K562 (cell line): ENCODE data around the gene RAP2B.

Experiments used
- FIP1L1 ChIP-seq: fragments of 200-400 bp; formaldehyde crosslinking; IDR thresholded peaks from 2 replicates; pipeline ENCODE4 v1.6.1; 2018; ENCODE audit warnings: mild to moderate bottlenecking, low read depth, low read length; ENCODE audit not compliant: poor library complexity, severe bottlenecking
- FOXK1 ChIP-seq: sonication (generic); formaldehyde crosslinking; IDR thresholded peaks from 2 replicates; pipeline ENCODE4 v1.8.0; 2022; ENCODE audit warnings: missing genetic modification reagents, mild to moderate bottlenecking, borderline replicate concordance
- HNRNPL ChIP-seq: fragments of 200-400 bp; formaldehyde crosslinking; IDR thresholded peaks from 2 replicates; pipeline ENCODE4 v1.6.1; 2017; ENCODE audit warnings: low read depth, mild to moderate bottlenecking, low read length
- JUNB ChIP-seq: fragments of 450-650 bp; formaldehyde crosslinking; conservative IDR thresholded peaks from 2 replicates; pipeline ENCODE4 v1.4.0; 2020; ENCODE audit warnings: mild to moderate bottlenecking
- POLR2A ChIP-seq: fragments of 450-650 bp; conservative IDR thresholded peaks from 2 replicates; pipeline ENCODE4 v1.6.1; 2016
- RBM34 ChIP-seq: fragments of 200-400 bp; formaldehyde crosslinking; IDR thresholded peaks from 2 replicates; pipeline ENCODE4 v1.6.1; 2018; ENCODE audit warnings: low read length, borderline replicate concordance; ENCODE audit not compliant: insufficient read depth
- SPI1 ChIP-seq: IDR thresholded peaks from 2 replicates; pipeline ENCODE4 v1.6.1; 2011; ENCODE audit warnings: low read depth, low read length, control low read depth, borderline replicate concordance
- TEAD2 ChIP-seq: fragments of 450-650 bp; IDR thresholded peaks from 2 replicates; pipeline ENCODE4 v1.6.1; 2016; ENCODE audit warnings: missing genetic modification characterization, control low read depth, missing compliant biosample characterization
- ZFPM2 ChIP-seq: fragments of 250-450 bp; sonication (Bioruptor Pico); IDR thresholded peaks from 2 replicates; pipeline ENCODE4 v1.5.1; 2022; ENCODE audit warnings: mild to moderate bottlenecking
- ZNF263 ChIP-seq: sonication (generic); formaldehyde crosslinking; IDR thresholded peaks from 2 replicates; pipeline ENCODE4 v1.8.0; 2022; ENCODE audit warnings: mild to moderate bottlenecking, missing genetic modification reagents, borderline replicate concordance
- TF ChIP-seq, protein P1 (sequence below): sonication (generic); formaldehyde crosslinking; IDR thresholded peaks from 2 replicates; pipeline ENCODE4 v1.8.0; 2022; ENCODE audit warnings: mild to moderate bottlenecking, missing genetic modification reagents, borderline replicate concordance
- TF ChIP-seq, protein P2 (sequence below), 3 experiments: IDR thresholded peaks in 2 of 3; conservative IDR thresholded peaks in 1 of 3; 2 replicates each; pipeline ENCODE4 v1.5.1; 2011 to 2012; ENCODE audit warnings: low read length in 3 of 3, mild to moderate bottlenecking in 3 of 3, control low read depth in 2 of 3, improper control_type of control experiment in 1 of 3, inconsistent platforms in 1 of 3, low read depth in 1 of 3, mixed read lengths in 1 of 3, moderate library complexity in 1 of 3; ENCODE audit not compliant: insufficient read depth in 2 of 3
- TF ChIP-seq, protein P3 (sequence below): sonication (generic); formaldehyde crosslinking; IDR thresholded peaks from 2 replicates; pipeline ENCODE4 v1.8.1; 2023; ENCODE audit warnings: mild to moderate bottlenecking, missing genetic modification reagents
- TF ChIP-seq, protein P4 (sequence below): fragments of 450-650 bp; IDR thresholded peaks from 2 replicates; pipeline ENCODE4 v1.6.1; 2016; ENCODE audit warnings: antibody characterized with exemption

DNA sequence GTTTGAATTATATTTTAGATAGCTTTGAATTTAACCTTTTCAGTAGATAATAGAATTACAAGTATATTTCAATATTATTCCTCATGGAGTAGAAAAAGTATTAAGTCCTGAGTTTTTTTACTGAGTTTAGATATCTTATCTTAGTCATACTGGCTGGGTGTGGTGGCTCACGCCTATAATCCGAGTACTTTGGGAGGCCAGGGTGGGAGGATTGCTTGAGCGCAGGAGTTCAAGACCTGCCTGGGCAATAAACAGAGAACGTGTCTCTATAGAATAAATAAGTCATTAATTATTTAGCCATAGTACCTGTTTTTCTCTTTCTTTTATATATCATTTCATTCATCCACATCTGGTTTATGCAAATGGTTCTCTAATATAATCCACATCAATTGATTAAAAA lies 9.9 kb downstream of the RAP2B start:
- TF ChIP-seq, protein P1, sequence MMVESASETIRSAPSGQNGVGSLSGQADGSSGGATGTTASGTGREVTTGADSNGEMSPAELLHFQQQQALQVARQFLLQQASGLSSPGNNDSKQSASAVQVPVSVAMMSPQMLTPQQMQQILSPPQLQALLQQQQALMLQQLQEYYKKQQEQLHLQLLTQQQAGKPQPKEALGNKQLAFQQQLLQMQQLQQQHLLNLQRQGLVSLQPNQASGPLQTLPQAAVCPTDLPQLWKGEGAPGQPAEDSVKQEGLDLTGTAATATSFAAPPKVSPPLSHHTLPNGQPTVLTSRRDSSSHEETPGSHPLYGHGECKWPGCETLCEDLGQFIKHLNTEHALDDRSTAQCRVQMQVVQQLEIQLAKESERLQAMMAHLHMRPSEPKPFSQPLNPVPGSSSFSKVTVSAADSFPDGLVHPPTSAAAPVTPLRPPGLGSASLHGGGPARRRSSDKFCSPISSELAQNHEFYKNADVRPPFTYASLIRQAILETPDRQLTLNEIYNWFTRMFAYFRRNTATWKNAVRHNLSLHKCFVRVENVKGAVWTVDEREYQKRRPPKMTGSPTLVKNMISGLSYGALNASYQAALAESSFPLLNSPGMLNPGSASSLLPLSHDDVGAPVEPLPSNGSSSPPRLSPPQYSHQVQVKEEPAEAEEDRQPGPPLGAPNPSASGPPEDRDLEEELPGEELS (CRISPR knock-in tag): no peak
- TF ChIP-seq, protein P2, sequence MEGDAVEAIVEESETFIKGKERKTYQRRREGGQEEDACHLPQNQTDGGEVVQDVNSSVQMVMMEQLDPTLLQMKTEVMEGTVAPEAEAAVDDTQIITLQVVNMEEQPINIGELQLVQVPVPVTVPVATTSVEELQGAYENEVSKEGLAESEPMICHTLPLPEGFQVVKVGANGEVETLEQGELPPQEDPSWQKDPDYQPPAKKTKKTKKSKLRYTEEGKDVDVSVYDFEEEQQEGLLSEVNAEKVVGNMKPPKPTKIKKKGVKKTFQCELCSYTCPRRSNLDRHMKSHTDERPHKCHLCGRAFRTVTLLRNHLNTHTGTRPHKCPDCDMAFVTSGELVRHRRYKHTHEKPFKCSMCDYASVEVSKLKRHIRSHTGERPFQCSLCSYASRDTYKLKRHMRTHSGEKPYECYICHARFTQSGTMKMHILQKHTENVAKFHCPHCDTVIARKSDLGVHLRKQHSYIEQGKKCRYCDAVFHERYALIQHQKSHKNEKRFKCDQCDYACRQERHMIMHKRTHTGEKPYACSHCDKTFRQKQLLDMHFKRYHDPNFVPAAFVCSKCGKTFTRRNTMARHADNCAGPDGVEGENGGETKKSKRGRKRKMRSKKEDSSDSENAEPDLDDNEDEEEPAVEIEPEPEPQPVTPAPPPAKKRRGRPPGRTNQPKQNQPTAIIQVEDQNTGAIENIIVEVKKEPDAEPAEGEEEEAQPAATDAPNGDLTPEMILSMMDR (IDR thresholded peaks at IDR 0.05 in 2 of 3, conservative IDR thresholded peaks at IDR 0.05 in 1 of 3; ENCODE audit: insufficient read depth in 2 of 3, low read depth in 1 of 3, low read length in 3 of 3): no peak
- TF ChIP-seq, protein P3, sequence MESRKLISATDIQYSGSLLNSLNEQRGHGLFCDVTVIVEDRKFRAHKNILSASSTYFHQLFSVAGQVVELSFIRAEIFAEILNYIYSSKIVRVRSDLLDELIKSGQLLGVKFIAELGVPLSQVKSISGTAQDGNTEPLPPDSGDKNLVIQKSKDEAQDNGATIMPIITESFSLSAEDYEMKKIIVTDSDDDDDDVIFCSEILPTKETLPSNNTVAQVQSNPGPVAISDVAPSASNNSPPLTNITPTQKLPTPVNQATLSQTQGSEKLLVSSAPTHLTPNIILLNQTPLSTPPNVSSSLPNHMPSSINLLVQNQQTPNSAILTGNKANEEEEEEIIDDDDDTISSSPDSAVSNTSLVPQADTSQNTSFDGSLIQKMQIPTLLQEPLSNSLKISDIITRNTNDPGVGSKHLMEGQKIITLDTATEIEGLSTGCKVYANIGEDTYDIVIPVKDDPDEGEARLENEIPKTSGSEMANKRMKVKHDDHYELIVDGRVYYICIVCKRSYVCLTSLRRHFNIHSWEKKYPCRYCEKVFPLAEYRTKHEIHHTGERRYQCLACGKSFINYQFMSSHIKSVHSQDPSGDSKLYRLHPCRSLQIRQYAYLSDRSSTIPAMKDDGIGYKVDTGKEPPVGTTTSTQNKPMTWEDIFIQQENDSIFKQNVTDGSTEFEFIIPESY (CRISPR knock-in tag): no peak
- no peak for TF ChIP-seq JUNB
- no peak for TF ChIP-seq POLR2A
- no peak for TF ChIP-seq FOXK1 (CRISPR knock-in tag)
- TF ChIP-seq ZFPM2 (CRISPR knock-in tag): no peak
- TF ChIP-seq HNRNPL: no peak
- TF ChIP-seq RBM34: no peak
- TF ChIP-seq, protein P4, sequence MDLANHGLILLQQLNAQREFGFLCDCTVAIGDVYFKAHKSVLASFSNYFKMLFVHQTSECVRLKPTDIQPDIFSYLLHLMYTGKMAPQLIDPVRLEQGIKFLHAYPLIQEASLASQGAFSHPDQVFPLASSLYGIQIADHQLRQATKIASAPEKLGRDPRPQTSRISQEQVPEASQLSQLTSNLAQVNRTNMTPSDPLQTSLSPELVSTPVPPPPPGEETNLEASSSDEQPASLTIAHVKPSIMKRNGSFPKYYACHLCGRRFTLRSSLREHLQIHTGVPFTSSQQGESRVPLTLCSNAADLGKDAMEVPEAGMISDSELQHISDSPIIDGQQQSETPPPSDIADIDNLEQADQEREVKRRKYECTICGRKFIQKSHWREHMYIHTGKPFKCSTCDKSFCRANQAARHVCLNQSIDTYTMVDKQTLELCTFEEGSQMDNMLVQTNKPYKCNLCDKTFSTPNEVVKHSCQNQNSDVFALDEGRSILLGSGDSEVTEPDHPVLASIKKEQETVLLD: no peak
- TF ChIP-seq FIP1L1: no peak
- TF ChIP-seq SPI1: no peak
- TF ChIP-seq TEAD2 (tag): no peak
- no peak for TF ChIP-seq ZNF263 (CRISPR knock-in tag)
